NCI-H1694 treated with DMSO at 0.1 percent for 48 hours (cell line): Measurements from ENCODE around the gene COL1A1.

Experiments used
- DNase-seq: peaks from one replicate; lab custom pipeline; 2025; lab: John Stamatoyannopoulos, UW

The COL1A1 gene

GRCh38 chr17:50141026-50141744 lies 60.2 kb downstream of the COL1A1 start:
- no peak for DNase-seq

DNA sequence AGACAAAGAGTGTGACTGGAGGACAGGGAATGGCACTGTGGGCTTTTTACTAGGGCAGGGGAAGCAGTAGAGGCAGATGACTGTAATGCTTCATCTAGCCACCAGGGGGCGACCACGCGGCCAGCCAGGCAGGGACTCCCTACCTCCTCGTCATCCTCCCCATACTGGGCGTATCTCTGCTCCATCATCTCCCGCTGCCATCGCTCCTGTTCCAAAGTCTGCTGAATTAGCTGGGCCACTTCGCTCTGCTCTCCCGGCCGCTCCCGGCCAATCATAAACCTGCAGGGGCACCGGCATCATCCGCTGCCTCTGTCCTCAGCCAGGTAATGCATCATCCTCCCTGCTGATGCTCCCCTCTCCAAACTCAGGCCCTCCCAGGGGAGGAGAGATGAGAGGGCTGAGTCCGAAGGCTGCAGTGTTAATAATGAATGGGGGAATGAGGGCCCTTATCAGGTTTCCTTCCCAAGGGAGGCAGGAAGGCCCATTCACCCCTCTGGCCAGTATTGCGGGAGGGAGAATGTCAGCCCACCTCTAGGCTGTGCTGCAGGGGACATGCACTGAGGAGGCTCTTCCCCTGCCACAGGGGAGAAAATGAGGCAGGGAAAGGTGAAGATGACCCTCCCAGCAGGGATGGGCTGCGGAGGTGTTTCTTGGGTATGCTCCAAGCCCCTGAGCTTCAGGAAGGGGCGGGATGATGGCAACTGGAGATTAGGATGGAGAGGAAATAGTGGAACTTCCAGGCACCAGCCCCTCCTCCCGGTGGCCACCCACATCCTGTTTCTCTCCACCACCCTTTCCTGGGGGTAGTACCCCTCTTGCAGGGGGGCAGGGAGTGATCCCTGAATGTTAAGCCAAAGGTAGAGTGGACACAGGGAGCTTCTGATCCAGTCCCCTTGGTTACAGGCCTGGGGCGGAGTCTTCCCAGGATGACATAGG lies 61.2 kb downstream of the COL1A1 start:
- DNase-seq = peak; percentile 74

DNA sequence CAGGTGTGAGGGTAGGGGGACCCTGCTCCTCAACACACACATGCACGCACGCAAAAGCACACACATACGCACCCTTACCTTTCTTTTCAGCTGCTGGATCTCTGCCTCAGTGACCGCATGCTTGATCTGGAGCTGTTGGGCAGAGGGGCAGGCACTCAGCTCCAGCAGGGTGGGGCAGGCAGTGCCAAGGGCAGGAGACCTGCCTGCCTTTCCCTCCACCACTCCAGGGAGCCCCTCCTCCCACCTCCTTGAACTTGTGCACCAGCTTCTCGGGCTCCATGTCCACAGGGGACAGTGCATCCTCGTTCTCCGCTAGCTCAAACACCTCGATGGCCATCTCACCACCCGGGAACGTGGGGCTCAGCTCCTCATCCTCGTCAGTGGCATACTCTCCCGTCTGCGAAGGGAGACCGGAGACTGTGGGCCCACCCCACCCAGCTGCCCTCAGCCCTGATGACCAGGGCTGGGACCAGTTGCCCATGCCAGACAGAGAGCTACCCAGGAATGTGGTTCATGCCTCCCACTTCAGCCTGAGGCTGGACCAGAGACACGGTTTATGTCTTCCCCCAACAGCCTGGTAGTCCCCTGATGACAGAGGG lies 62.1 kb downstream of the COL1A1 start:
- no peak for DNase-seq

DNA sequence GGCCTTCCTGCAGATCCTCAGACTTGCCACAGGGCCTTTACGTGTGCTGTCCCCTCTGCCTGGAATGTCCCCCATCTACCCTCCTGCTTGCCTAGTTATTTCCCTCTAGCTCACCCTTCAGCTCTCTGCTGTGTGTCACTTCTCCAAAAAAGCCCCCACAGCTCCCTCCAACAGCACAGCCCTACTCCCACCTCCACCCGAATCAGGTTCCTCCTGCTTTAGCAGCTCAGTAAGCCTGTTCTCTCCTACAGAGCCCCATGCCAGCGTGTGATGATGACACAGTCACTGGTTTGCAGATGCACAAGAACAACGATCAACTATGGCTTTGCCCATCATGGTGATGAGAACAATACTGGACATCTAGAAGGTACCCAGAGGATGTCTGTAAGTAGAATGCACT lies 64.4 kb downstream of the COL1A1 start:
- no peak for DNase-seq

DNA sequence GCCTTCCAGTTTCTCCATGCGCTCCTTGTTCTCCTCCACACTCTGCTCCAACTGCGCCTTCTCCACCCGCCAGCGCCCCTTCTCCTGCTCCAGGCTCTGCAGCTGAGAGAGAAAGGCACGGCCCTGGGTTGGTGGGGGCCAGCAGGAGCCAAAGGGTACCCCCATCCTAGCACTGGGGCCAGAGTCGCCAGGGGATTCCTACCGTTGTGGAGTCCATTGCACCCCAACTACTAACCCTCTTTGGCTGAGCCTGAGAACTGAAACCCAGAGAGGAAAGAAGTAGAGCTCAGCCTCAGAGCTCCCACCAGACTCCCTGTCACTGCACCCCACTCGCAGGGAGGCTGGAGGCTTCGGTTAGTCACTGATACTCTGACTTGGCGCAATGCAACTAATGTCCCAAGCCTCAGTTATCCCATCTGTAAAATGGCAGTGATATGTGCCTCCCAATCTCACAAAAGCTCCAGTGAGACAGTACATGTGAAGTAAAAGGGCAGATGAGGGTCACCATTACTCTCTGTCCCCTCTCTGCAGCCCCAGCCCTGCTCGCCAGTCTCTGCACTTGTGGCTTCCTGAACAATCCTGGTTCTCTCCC lies 65.2 kb downstream of the COL1A1 start:
- no peak for DNase-seq

GRCh38 chr17:50135316-50136095 lies 65.9 kb downstream of the COL1A1 start:
- no peak for DNase-seq

GRCh38 chr17:50134206-50135110 lies 67.0 kb downstream of the COL1A1 start:
- no peak for DNase-seq

GRCh38 chr17:50133769-50134099 lies 67.7 kb downstream of the COL1A1 start:
- DNase-seq = no peak
